ENCODE data around the gene EPS8L3. TPM values are rescaled to one million over a fixed set of nuclear protein-coding genes. Genes with fewer than 3 reads are reported as not detected.
A peak's percentile ranks its signal among the peaks of the same experiment; 100 is the strongest.
"Not testable (repeated sequence)": the region's sequence is repeated elsewhere in the genome, so short reads cannot be mapped to it uniquely, and the experiment has no call there.

Gene EPS8L3
- total RNA-seq, 2 experiments from 2014 or later: not detected

DNA sequence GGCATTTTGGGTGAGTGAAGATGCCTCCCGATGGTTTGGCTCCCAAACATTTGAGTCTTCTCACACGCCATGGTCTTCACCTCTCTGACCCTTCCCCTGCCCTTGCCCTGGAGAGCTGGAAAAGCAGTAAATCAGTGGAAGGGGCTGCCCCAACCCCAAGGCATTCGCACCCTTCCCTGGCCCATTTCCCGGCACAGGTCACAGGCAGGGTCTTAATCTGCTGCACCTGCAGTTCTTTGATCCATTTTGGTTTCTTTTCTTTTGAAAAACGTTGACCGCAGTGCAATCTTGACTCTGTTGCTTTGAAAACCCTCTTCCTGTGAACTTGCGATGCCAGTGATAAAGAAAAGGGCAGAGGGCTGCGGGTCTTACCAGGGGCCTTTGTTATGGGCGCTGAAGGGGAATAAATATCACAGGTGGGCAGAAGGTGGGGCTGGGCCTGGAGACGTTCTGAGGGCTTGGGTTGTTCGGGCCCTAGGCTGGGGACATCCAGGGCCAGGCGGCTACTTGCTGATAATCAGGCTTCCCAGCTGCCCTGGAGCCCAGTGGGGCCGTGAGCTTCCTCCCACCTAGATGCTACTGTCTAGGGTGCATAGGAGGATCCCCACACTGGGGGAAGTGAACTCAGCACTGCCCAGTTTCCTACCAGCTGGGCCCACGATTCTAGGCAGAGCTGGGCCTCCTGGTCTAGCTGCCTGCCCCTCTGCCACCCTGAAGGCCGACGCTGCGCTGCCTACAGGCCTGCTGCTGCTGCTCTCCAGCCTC lies 38.6 kb upstream of the EPS8L3 start:
- H3K9me3 Mint-ChIP-seq: no peaks in the 10 kb centered on the region
- DNase-seq: peak; percentile 80
- H3K27me3 Mint-ChIP-seq (ENCODE audit: low read depth): no peaks in the 10 kb centered on the region
- CTCF ChIA-PET: interaction anchor here (0.6 to 3.6 kb wide), 8 partner anchors 10 to 227 kb away, joined by 3 to 37 read pairs (median 4); partner anchors contain the start of gene AHCYL1
- H3K36me3 Mint-ChIP-seq (ENCODE audit: low read depth): no peaks in the 10 kb centered on the region
- intact Hi-C loops (cut with micrococcal nuclease): loop anchor here (1.0 to 5.0 kb wide), 3 partner anchors 12 to 535 kb away; partner anchors contain the start of gene RBM15
- H3K4me1 Mint-ChIP-seq (ENCODE audit: low read depth): peaks cover 54% of the 10 kb centered on the region
- peak overlapping the region; percentile 91 for H3K27ac Mint-ChIP-seq
- H3K4me3 Mint-ChIP-seq: peak overlapping the region; percentile 55

DNA sequence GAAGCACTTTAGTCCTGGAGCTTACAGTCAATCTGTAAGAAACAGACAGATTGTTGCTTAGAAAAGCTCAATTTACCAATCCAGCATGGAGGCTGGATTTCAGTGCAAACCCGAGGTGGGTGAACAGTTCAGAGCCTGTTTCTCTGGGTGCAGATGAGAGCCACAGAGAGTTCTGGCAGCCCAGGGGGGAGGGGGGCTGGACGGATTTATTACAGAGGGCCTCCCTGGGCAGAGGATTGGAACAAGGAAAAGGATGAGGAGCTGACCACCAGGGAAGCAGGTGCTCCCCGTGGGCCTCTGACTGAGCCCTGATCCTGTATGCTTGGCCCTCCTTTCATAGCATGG lies 38.0 kb upstream of the EPS8L3 start:
- intact Hi-C loops (cut with micrococcal nuclease): loop anchor here (1.0 to 5.0 kb wide), 3 partner anchors 11 to 536 kb away; partner anchors contain the start of gene RBM15
- H3K4me1 Mint-ChIP-seq (ENCODE audit: low read depth): peaks cover 58% of the 10 kb centered on the region
- no peaks in the 10 kb centered on the region for H3K27me3 Mint-ChIP-seq (ENCODE audit: low read depth)
- CTCF ChIA-PET: interaction anchor here (0.6 to 3.6 kb wide), 7 partner anchors 10 to 228 kb away, joined by 3 to 37 read pairs (median 4); partner anchors contain the start of gene AHCYL1
- H3K27ac Mint-ChIP-seq: peak overlapping the region; percentile 91
- H3K36me3 Mint-ChIP-seq (ENCODE audit: low read depth): no peaks in the 10 kb centered on the region
- DNase-seq: no peak
- H3K9me3 Mint-ChIP-seq: no peaks in the 10 kb centered on the region
- H3K4me3 Mint-ChIP-seq: peak overlapping the region; percentile 55

DNA sequence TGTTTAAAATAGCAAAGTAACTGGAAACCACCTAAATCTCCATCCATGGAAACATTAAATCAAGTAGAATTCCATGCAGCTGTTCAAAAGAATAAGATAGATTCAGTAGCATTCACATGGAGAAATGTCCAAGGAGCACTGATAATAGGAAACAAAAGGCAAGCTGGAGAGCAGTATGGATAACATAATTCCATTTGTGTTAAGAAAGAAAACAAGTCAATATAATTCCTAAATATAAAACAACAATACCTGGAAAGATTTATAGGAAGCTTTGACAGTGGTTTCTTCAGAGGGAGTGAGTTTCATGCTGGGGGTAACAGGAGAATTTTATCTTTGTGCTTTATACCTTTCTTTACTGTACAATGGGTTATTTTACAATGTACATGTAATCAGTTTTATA lies 36.6 kb upstream of the EPS8L3 start:
- CTCF ChIA-PET: interaction anchor here (0.6 to 3.6 kb wide), 3 partner anchors 9 to 321 kb away, joined by 3 to 37 read pairs (median 18); partner anchors contain the start of gene AHCYL1
- Mint-ChIP-seq H3K4me1 (ENCODE audit: low read depth) (peaks cover 60% of the 10 kb centered on the region), H3K27me3 (ENCODE audit: low read depth) (no peaks in the 10 kb centered on the region), H3K36me3 (ENCODE audit: low read depth) (no peaks in the 10 kb centered on the region), H3K27ac (no peak overlapping the region), H3K9me3 (no peaks in the 10 kb centered on the region), H3K4me3 (no peak overlapping the region)
- DNase-seq: no peak
- intact Hi-C loops (cut with micrococcal nuclease): loop anchor here (5.0 kb wide), 1 partner anchor 537 kb away; the partner anchor contains the start of gene RBM15

DNA sequence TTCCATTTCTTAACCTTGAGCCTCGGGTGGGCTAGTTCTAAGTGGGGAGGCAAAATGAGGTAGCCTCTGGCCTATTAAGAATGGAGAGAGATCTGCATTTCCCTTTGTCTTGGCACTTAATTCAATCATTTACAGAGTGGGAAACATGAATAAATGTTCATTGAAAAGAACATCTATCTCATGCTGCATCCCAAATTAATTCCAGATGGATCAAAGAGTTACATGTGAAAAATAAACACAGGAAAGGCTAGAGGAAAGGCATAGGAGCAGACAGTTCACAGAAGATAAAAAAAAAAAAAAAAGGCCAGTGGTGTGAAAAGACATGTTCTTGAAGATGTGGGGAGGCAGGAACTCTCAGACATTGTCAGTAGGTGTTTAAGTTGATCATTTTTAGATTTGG lies 35.7 kb upstream of the EPS8L3 start:
- H3K4me3 Mint-ChIP-seq: no peak overlapping the region
- H3K4me1 Mint-ChIP-seq (ENCODE audit: low read depth): peaks cover 61% of the 10 kb centered on the region
- no peaks in the 10 kb centered on the region for H3K9me3 Mint-ChIP-seq
- no peak overlapping the region for H3K27ac Mint-ChIP-seq
- DNase-seq: no peak
- intact Hi-C loops (cut with micrococcal nuclease): no loop called here
- no peaks in the 10 kb centered on the region for H3K27me3 Mint-ChIP-seq (ENCODE audit: low read depth)
- CTCF ChIA-PET: interaction anchor here (1.0 kb wide), 1 partner anchor 184 kb away, joined by 3 read pairs; no protein-coding TSS in a partner anchor
- no peaks in the 10 kb centered on the region for H3K36me3 Mint-ChIP-seq (ENCODE audit: low read depth)

DNA sequence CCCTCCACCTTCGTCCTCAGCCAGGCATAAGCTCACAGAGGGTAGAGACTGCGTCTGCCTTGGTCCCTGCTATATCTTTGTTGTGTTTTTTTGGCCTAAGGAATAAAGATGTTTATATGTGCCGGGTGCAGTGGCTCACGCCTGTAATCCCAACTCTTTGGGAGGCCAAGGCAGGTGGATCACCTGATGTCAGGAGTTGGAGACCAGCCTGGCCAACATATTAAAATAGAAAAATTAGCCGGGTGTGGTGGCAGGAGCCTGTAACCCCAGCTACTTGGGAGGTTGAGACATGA lies 33.5 kb upstream of the EPS8L3 start:
- H3K9me3 Mint-ChIP-seq; DNase-seq; H3K27me3 Mint-ChIP-seq (ENCODE audit: low read depth); H3K36me3 Mint-ChIP-seq (ENCODE audit: low read depth); H3K4me3 Mint-ChIP-seq; H3K27ac Mint-ChIP-seq; intact Hi-C loops (cut with micrococcal nuclease): not testable (repeated sequence)
- peaks cover 53% of the 10 kb centered on the region for H3K4me1 Mint-ChIP-seq (ENCODE audit: low read depth)
- CTCF ChIA-PET: interaction anchor here (1.1 to 1.9 kb wide), 2 partner anchors 10 to 187 kb away, joined by 3 to 10 read pairs; partner anchors contain the start of gene AHCYL1

DNA sequence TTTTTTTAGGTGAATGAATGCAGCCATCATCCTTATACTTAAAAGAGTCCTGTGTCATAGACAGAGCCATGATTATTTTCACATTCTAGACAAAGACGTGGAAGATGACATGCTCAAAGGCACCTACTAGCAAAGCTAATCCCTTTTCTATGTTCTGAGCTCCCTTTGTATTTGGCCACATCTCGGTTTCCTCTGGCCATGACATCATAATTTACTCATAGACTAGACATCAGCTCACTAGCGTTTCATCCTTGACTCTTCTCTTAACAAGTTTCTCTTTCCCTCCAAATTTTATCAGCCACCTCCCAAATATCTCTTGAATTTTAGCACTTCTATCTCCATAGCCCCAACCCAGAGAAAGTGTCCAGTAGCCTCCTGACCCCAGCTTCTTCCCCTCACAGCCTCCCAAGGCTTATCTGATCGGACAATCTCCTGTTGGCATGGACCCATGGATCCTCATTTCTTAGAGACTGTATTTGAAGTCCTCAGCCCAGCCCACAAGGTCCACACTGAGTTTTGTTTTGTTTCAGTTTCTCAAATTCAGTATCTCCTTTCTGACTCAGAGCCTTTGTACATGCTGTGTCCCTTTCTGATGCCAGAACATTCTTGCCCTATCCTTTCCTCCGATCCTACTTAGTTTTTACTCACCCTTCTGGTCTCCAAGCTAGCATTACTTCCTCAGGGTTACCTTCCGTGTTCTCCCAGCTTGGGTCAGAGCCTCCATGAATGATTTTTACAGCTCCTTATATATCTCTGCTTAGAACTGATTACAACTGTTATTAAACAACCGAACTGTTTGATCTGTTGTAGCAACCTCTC lies 33.0 kb upstream of the EPS8L3 start:
- Mint-ChIP-seq H3K36me3 (ENCODE audit: low read depth) (no peaks in the 10 kb centered on the region), H3K27me3 (ENCODE audit: low read depth) (no peaks in the 10 kb centered on the region), H3K9me3 (no peaks in the 10 kb centered on the region), H3K4me3 (no peak overlapping the region), H3K4me1 (ENCODE audit: low read depth) (peaks cover 48% of the 10 kb centered on the region), H3K27ac (peak overlapping the region; percentile 6)
- CTCF ChIA-PET: interaction anchor here (0.5 to 1.9 kb wide), 4 partner anchors 9 to 1829 kb away, joined by 3 to 10 read pairs (median 8); partner anchors contain the start of gene AHCYL1
- no peak for DNase-seq
- intact Hi-C loops (cut with micrococcal nuclease): no loop called here

DNA sequence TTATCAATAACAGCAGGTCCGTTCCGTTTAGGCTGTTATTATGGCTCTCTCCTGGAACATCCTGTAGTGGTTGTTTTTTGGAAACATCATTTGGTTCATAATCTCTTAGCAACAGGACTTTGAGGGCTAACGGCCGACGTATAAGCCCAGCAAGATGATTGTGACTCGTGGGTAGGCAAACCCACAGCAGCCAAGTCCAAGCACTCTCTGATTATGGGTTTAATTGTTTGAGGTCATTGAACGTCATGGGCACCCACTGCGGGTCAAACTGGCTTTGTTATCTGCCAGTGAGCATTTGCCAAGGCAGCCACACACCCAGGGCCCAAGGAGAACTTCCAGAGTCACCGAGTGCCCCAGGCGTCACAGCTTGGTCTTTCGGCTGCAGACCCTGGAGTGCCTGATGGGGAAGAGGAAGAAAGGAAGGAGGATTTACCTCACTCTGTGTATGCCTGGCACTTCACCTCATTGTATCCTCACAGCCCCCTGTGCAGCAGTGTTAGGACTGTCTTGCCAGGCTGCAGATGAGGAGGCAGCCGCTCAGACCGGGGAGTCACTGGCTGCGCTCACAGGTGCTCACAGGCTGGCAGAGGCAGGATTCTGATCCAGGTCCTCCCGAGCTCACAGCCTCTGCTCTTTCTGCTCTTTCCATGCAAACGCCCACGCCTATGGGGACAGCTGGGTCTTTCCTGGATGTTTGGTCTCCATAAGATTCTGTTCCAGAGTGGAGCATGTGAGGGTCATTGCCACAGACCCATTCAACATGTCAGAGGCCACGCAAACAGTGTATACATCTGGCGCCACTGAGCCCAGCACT lies 30.8 kb upstream of the EPS8L3 start:
- no peaks in the 10 kb centered on the region for H3K27me3 Mint-ChIP-seq (ENCODE audit: low read depth)
- H3K4me1 Mint-ChIP-seq (ENCODE audit: low read depth): peaks cover 60% of the 10 kb centered on the region
- intact Hi-C loops (cut with micrococcal nuclease): loop anchor here (5.0 kb wide), 1 partner anchor 188 kb away; the partner anchor contains the start of gene AHCYL1
- H3K4me3 Mint-ChIP-seq: no peak overlapping the region
- CTCF ChIA-PET: interaction anchor here (0.7 to 25.2 kb wide), 5 partner anchors 17 to 222 kb away, joined by 3 to 622 read pairs (median 4); partner anchors contain the start of gene AHCYL1
- no peak overlapping the region for H3K27ac Mint-ChIP-seq
- DNase-seq: no peak
- no peaks in the 10 kb centered on the region for H3K9me3 Mint-ChIP-seq
- H3K36me3 Mint-ChIP-seq (ENCODE audit: low read depth): no peaks in the 10 kb centered on the region

DNA sequence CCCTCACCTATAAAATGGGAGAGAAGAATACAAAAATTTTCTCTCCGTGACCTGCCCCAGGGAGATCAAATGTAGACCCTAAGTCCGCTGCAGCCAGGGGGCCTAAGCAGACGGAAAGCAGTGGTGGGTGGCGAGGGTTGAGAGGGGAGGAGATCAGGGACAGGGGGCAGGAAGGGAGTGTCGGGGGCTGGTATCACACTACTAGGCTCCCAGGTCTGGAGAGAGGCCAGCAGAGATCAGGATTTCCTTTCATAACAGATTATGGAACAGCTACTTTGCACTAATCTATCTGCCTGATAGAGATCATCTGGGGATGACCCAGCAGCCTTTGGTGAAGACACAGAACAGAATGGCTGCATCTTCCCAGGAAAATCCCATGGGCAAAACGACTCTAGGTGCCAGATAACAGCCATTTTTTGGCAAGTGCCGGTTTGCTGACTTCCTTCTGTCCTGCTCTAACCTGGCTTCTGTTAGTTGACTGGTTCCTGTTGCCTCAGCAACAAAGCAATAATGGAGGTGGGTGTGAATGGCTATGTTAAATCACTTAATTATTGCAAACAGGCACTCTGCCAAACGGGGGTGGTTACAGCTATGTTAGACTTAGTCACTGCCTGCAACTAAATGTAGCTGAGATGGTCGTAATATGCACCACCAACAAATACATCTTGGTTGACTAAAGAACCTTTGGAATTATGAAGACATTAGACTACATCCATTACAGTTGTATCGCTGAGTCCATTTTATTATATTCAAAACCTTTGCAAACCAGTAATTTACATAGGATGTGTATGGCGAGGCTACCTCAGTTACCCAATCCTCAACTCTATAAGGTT lies 30.0 kb upstream of the EPS8L3 start:
- H3K9me3 Mint-ChIP-seq: no peaks in the 10 kb centered on the region
- no peak for DNase-seq
- intact Hi-C loops (cut with micrococcal nuclease): loop anchor here (5.0 kb wide), 1 partner anchor 189 kb away; the partner anchor contains the start of gene AHCYL1
- H3K36me3 Mint-ChIP-seq (ENCODE audit: low read depth): no peaks in the 10 kb centered on the region
- H3K4me3 Mint-ChIP-seq: no peak overlapping the region
- peaks cover 64% of the 10 kb centered on the region for H3K4me1 Mint-ChIP-seq (ENCODE audit: low read depth)
- no peaks in the 10 kb centered on the region for H3K27me3 Mint-ChIP-seq (ENCODE audit: low read depth)
- CTCF ChIA-PET: interaction anchor here (1.0 to 25.2 kb wide), 4 partner anchors 8 to 188 kb away, joined by 3 to 622 read pairs (median 21); partner anchors contain the start of gene AHCYL1
- H3K27ac Mint-ChIP-seq: peak overlapping the region; percentile 31

DNA sequence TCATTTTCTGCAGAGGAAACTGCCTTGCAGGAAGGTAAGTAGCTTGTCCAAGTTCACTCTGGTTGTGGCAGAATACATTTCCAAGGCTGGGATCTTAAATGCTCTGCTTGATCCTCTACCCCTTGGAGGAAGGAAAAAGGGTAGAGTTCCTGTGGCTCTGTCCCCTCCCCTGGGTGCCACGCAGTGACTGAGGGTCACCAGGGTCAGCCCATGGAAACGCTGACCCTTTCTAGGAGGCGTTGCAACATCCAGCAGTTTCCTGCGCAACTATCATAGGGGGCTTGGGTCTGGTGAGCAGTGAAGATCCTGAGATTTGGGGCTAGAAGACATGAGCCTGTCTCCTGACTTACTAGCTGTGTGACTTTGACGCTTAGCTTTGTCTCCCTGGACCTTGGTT lies 29.4 kb upstream of the EPS8L3 start:
- Mint-ChIP-seq H3K4me1 (ENCODE audit: low read depth) (peaks cover 60% of the 10 kb centered on the region), H3K27ac (no peak overlapping the region), H3K36me3 (ENCODE audit: low read depth) (no peaks in the 10 kb centered on the region), H3K9me3 (no peaks in the 10 kb centered on the region), H3K4me3 (no peak overlapping the region), H3K27me3 (ENCODE audit: low read depth) (no peaks in the 10 kb centered on the region)
- intact Hi-C loops (cut with micrococcal nuclease): loop anchor here (5.0 kb wide), 1 partner anchor 189 kb away; the partner anchor contains the start of gene AHCYL1
- no peak for DNase-seq
- CTCF ChIA-PET: interaction anchor here (1.0 to 25.2 kb wide), 4 partner anchors 9 to 188 kb away, joined by 3 to 622 read pairs (median 21); partner anchors contain the start of gene AHCYL1

DNA sequence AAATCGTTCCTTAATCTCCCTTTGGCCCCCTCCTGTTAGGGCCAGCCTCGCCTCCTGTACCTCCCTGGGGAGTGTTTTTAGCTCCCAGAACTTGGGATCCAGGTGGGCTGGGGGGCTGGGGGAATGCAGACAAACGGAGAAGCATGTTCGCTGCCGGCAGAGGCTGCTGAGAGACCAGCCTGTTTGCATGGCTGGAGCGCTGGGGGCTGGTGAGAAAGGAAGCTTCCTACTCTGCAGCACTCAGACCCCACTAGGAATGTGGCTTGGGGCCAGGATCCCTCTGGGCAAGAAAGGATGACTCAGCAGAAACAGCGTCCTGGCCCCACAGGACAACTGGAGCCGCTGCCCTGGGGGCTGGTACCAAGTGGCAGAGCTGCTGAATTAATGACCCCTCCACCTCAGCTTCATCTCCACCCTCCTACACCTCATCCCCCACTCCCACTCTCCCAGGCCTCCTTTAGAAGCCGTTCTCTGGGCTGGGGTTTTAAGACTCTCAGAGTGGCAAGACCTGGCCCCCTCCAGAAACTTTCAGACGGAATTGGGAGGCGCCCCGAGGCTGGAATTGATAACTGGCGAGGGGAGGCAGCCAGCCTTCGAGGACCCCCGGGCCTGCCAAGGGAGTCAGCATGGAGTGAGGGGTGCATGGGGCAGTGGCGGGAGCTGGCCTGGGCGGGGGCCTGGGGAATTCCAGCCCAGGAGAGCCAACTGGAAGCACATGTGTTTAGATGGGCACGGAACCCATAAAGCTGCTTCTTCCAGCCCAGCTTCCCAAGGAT lies 28.5 kb upstream of the EPS8L3 start:
- H3K36me3 Mint-ChIP-seq (ENCODE audit: low read depth): no peaks in the 10 kb centered on the region
- peaks cover 57% of the 10 kb centered on the region for H3K4me1 Mint-ChIP-seq (ENCODE audit: low read depth)
- CTCF ChIA-PET: interaction anchor here (1.0 to 25.2 kb wide), 5 partner anchors 10 to 393 kb away, joined by 3 to 622 read pairs (median 37); partner anchors contain the start of gene AHCYL1
- no peak overlapping the region for H3K27ac Mint-ChIP-seq
- no peaks in the 10 kb centered on the region for H3K9me3 Mint-ChIP-seq
- H3K4me3 Mint-ChIP-seq: no peak overlapping the region
- H3K27me3 Mint-ChIP-seq (ENCODE audit: low read depth): no peaks in the 10 kb centered on the region
- intact Hi-C loops (cut with micrococcal nuclease): loop anchor here (5.0 kb wide), 1 partner anchor 190 kb away; the partner anchor contains the start of gene AHCYL1
- no peak for DNase-seq
